Fibroblast of skin of left biceps (primary cell): ENCODE results near the gene ARMC12.

Experiments used
- DNase-seq, 2 experiments: peaks; one replicate each; pipeline ENCODE4 v3.0.0-alpha.2; 2013; ENCODE audit warnings: low read depth in 2 of 2

Gene ARMC12

DNA sequence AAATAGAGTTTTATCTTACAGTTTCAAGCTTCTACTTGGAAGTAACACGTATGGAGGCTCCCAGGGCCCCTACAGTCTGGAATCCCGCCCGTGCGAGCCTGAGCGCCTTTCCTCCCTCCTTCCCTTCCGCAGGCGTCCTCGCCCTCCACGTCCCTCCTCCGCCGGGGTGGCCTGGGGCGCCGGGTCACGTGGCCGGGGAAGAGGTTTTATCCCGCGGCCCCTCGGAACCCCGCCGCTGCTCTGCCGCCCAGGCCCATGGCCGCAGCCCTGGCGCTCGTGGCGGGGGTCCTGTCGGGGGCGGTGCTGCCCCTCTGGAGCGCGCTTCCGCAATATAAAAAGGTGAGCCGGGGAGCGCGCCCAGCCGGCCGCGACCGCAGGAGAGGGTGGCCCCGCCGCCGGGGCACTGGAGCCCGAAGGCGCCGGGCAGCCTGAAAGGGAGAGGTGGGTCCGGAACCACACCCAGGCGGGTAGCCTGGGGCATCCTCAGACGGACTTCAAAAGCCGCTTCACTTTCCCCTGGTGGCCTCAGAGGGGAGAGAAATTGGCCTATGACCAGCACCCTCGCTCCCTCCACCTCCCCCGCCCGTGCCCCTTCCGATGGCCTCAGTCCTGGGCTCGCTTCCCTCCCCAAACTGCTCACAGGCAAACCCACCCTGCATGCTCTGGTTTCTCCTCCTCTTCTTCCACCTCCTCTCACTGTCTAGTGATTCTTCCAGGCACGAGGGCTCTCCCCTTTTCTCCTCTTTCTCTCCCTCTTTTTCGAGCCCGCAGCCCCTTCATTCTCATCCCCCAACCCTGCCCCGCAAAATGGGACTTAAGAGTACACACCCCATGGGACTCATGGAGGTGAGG, 39.8 kb downstream of the ARMC12 start, which contains the start of gene CLPSL2:
TSS of gene CLPSL2 (plus strand) at position 235 of the 852 bp plus-strand sequence. CDS start at position 256, 21 bp downstream.
- DNase-seq, result no peak

GRCh38 chr6:35777356-35778102, 40.7 kb downstream of the ARMC12 start:
- no peak for DNase-seq

GRCh38 chr6:35778437-35778836, 41.6 kb downstream of the ARMC12 start:
- DNase-seq, result no peak

DNA sequence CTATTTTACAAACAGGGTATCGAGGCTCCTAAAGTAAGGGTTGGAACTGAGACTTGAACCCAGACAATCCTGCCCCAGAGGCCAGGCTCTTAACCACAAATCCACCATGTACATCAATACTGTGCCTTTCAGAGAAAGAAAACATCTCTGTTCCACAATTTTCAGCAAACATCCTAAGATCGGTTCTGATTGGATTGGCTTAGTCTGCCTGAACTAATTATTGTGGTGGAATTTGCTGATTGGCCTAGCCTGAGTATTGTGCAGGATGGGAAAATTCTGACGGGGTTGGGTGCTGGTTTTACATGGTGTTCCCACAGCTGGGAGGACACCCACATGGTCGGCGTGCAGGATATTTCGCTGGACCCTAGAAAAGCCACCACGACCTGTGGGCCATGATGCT, 43.9 kb downstream of the ARMC12 start, which contains the start of gene CLPSL1:
TSS of gene CLPSL1 (plus strand) at position 301 of the 400 bp plus-strand sequence. CDS start at position 393, 92 bp downstream.
- DNase-seq, result no peak

DNA sequence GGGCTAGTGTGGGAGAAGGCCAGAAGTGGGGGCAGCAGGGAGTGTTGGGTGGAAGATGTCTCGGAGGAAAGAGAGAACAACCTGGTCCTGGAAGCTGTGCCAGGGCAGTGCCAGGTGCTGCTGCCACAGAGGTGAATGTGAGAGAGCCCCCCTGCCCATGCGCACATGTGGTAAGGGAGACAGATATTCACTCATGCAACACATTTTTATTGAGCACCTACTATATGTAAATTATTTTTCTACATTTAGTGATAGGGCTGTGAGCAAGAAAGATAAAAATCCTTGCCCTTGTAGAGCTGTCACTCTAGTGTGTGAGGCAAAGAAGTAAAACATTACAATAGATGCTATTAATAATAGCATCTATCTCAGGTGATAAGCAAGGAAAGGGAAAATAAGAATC, 44.5 kb downstream of the ARMC12 start:
- DNase-seq, result no peak

GRCh38 chr6:35782424-35782823, 45.6 kb downstream of the ARMC12 start:
- no peak for DNase-seq

- no peak for DNase-seq
These were observed 47.4 kb downstream of the ARMC12 start for GRCh38 chr6:35784200-35784599.

- no peak for DNase-seq
These were observed 49.4 kb downstream of the ARMC12 start for GRCh38 chr6:35786272-35786671.

- no peak for DNase-seq
These were observed 50.0 kb downstream of the ARMC12 start for GRCh38 chr6:35786810-35787209.

- no peak for DNase-seq
These were observed 50.7 kb downstream of the ARMC12 start for GRCh38 chr6:35787266-35788218.

- DNase-seq, result no peak
These were observed 51.7 kb downstream of the ARMC12 start for GRCh38 chr6:35788423-35788982.

DNA sequence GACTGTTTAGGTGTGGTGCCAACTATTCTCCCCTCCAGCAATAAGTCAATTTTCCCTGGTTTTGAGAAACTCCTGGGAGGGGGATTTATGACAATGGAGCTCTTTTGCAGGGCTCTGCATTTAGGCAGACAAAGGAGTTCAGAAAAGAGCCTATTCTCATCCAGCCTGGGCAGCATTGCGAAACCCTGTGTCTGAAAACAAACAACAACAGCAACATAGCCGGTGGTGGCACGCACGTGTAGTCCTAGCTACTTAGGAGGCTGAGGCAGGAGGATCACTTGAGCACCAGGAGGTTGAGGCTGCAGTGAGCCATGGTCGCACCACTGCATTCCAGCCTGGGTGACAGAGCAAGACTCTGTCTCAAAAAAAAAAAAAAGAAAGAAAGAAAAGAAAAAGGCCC, 53.9 kb downstream of the ARMC12 start:
- DNase-seq, result no peak

GRCh38 chr6:35794536-35795452, 58.0 kb downstream of the ARMC12 start:
- no peak for DNase-seq

GRCh38 chr6:35795453-35796071, 58.7 kb downstream of the ARMC12 start:
- DNase-seq, result no peak

GRCh38 chr6:35796236-35796635, 59.4 kb downstream of the ARMC12 start:
- no peak for DNase-seq

- DNase-seq, result no peak
These were observed 61.1 kb downstream of the ARMC12 start for GRCh38 chr6:35797837-35798526.
